Transverse colon (tissue), 4 donors: ENCODE data around the gene SPDYC.

Source experiments
- POLR2A ChIP-seq: fragments of 450-650 bp; IDR thresholded peaks from one replicate; pipeline ENCODE4 v1.6.1; 2016; ENCODE audit warnings: antibody characterized with exemption, mild to moderate bottlenecking, moderate library complexity
- POLR2AphosphoS5 ChIP-seq, 3 donors: sonication (generic); formaldehyde crosslinking; IDR thresholded peaks; one replicate each; pipeline ENCODE4 v1.6.1; 2016; ENCODE audit warnings: antibody characterized with exemption in 3 of 3
- TF ChIP-seq, protein P1 (sequence below), 5 experiments: fragments of 200-600 bp in 3 of 5; fragments of 450-650 bp in 2 of 5; sonication (generic) in 3 of 5; IDR thresholded peaks; 1 replicate in 2 of 5; 2 replicates in 3 of 5; pipeline ENCODE4 v1.5.1; 2016 to 2017; ENCODE audit warnings: antibody characterized with exemption in 5 of 5, inconsistent platforms in 3 of 5, mild to moderate bottlenecking in 2 of 5, moderate library complexity in 1 of 5

DNA sequence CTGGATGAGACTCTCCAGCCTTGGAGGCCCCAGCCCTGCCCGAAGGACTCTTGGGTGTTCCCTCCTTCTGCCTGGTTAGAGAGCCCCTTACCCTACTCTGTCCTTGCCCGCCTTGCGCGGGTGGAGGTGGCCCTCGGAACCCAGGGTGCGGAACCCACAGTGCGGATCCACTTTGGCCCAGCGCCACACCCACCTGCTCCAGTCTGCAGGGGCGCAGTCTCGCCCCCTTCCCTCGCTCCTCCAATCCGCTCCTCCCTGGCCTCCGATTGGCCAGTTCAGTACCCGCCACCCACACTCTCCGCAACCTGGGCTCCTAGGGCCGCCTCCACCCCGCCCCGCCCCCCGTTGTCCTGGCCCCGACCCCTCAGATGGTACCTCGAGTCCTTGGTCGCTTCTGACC, 14.1 kb downstream of the SPDYC start:
- TF ChIP-seq, protein P1, sequence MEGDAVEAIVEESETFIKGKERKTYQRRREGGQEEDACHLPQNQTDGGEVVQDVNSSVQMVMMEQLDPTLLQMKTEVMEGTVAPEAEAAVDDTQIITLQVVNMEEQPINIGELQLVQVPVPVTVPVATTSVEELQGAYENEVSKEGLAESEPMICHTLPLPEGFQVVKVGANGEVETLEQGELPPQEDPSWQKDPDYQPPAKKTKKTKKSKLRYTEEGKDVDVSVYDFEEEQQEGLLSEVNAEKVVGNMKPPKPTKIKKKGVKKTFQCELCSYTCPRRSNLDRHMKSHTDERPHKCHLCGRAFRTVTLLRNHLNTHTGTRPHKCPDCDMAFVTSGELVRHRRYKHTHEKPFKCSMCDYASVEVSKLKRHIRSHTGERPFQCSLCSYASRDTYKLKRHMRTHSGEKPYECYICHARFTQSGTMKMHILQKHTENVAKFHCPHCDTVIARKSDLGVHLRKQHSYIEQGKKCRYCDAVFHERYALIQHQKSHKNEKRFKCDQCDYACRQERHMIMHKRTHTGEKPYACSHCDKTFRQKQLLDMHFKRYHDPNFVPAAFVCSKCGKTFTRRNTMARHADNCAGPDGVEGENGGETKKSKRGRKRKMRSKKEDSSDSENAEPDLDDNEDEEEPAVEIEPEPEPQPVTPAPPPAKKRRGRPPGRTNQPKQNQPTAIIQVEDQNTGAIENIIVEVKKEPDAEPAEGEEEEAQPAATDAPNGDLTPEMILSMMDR (IDR thresholded peaks at IDR 0.05): no peak
- TF ChIP-seq POLR2A (no peak), POLR2AphosphoS5 (IDR thresholded peaks at IDR 0.05) (no peak)
